SU-DHL-6 (cell line): ENCODE results near the gene SLCO4A1.

ENCODE experiments used
- H2AFZ ChIP-seq: fragments of 200-600 bp; sonication (generic); 2 replicates; pipeline ENCODE4 v1.6.1; 2014; ENCODE audit warnings: low read depth, mild to moderate bottlenecking, moderate library complexity, mixed read lengths, antibody characterized with exemption, low read length; ENCODE audit not compliant: severe bottlenecking
- H3F3A ChIP-seq: fragments of 200-600 bp; shearing (Covaris generic); 2 replicates; pipeline ENCODE4 v1.6.0; 2016; ENCODE audit warnings: antibody characterized with exemption, mild to moderate bottlenecking; ENCODE audit not compliant: insufficient read depth
- H3K27ac ChIP-seq: fragments of 200-600 bp; sonication (generic); 2 replicates; pipeline ENCODE4 v1.5.1; 2016; ENCODE audit warnings: low read depth, mild to moderate bottlenecking, low read length, moderate library complexity, mixed read lengths
- H3K27me3 ChIP-seq: fragments of 200-600 bp; sonication (generic), shearing (Covaris generic); 2 replicates; pipeline ENCODE4 v1.6.0; 2014; ENCODE audit warnings: mild to moderate bottlenecking, low read length
- H3K36me3 ChIP-seq: fragments of 200-600 bp; sonication (generic); 2 replicates; pipeline ENCODE4 v1.6.1; 2014; ENCODE audit warnings: mild to moderate bottlenecking, low read length, mixed read lengths
- H3K4me2 ChIP-seq: fragments of 300-600, 200-600 bp; shearing (Covaris generic), sonication (generic); 2 replicates; pipeline ENCODE4 v1.6.0; 2014; ENCODE audit warnings: low read length, low read depth, mild to moderate bottlenecking; ENCODE audit not compliant: poor library complexity, severe bottlenecking
- H3K4me3 ChIP-seq: fragments of 200-600 bp; sonication (generic); 2 replicates; pipeline ENCODE4 v1.5.1; 2014; ENCODE audit warnings: antibody characterized with exemption, low read length, mild to moderate bottlenecking, mixed read lengths; ENCODE audit not compliant: insufficient read depth, poor library complexity, severe bottlenecking
- H3K79me2 ChIP-seq: fragments of 200-600 bp; sonication (generic); 2 replicates; pipeline ENCODE4 v1.6.1; 2014; ENCODE audit warnings: mild to moderate bottlenecking, low read length, moderate library complexity; ENCODE audit not compliant: insufficient read depth
- H3K9ac ChIP-seq: fragments of 200-600 bp; sonication (generic); 2 replicates; pipeline ENCODE4 v1.7.0; 2014; ENCODE audit warnings: mild to moderate bottlenecking, low read length
- H3K9me2 ChIP-seq: fragments of 200-600 bp; sonication (generic); replicated peaks from 2 replicates; pipeline ENCODE4 v1.6.1; 2014; ENCODE audit warnings: low read length; ENCODE audit not compliant: insufficient read depth
- H3K9me3 ChIP-seq: fragments of 200-600 bp; sonication (generic); 2 replicates; pipeline ENCODE4 v1.6.1; 2014; ENCODE audit warnings: low read length, mixed read lengths; ENCODE audit not compliant: insufficient read depth
- H4K20me1 ChIP-seq: fragments of 200-600 bp; sonication (generic); 2 replicates; pipeline ENCODE4 v1.6.1; 2014; ENCODE audit warnings: low read depth, mild to moderate bottlenecking, antibody characterized with exemption, low read length, moderate library complexity, mixed read lengths
- CTCF ChIP-seq: fragments of 200-600 bp; sonication (generic); IDR thresholded peaks from one replicate; pipeline ENCODE4 v1.5.1; 2017; ENCODE audit warnings: antibody characterized with exemption, mild to moderate bottlenecking, low read length, moderate library complexity; ENCODE audit not compliant: insufficient read depth, poor library complexity, severe bottlenecking
- EZH2phosphoT487 ChIP-seq: fragments of 200-600 bp; sonication (generic), shearing (Covaris generic); conservative IDR thresholded peaks from 2 replicates; pipeline ENCODE4 v1.6.1; 2018; ENCODE audit warnings: mild to moderate bottlenecking, antibody characterized with exemption, low read length, moderate library complexity, mixed read lengths

SLCO4A1 gene

GRCh38 chr20:62677678-62678077 lies 35.4 kb downstream of the SLCO4A1 start:
- Histone ChIP-seq H4K20me1 (no peaks in the 10 kb centered on the region), H3K4me3 (no peak overlapping the region), H3K79me2 (no peaks in the 10 kb centered on the region), H3K9ac (no peak overlapping the region), H3K36me3 (no peaks in the 10 kb centered on the region), H3K27ac (no peak overlapping the region), H3K4me2 (no peak overlapping the region), H3K9me2 (no peaks in the 10 kb centered on the region), H3F3A (no peaks in the 10 kb centered on the region), H2AFZ (no peak overlapping the region), H3K27me3 (no peaks in the 10 kb centered on the region), H3K9me3 (no peaks in the 10 kb centered on the region)
- TF ChIP-seq EZH2phosphoT487: no peak
- TF ChIP-seq CTCF: no peak

GRCh38 chr20:62678553-62678952 lies 36.2 kb downstream of the SLCO4A1 start:
- Histone ChIP-seq H3K9ac (no peak overlapping the region), H3K27ac (no peak overlapping the region)

GRCh38 chr20:62679978-62680589 lies 37.8 kb downstream of the SLCO4A1 start:
- no peak overlapping the region for H3K4me3 ChIP-seq
- no peaks in the 10 kb centered on the region for H3K79me2 ChIP-seq
- no peaks in the 10 kb centered on the region for H3K36me3 ChIP-seq
- no peak overlapping the region for H3K9ac ChIP-seq
- H3K9me3 ChIP-seq: no peaks in the 10 kb centered on the region
- no peak overlapping the region for H3K4me2 ChIP-seq
- no peaks in the 10 kb centered on the region for H3F3A ChIP-seq
- no peaks in the 10 kb centered on the region for H3K27me3 ChIP-seq
- no peak overlapping the region for H3K27ac ChIP-seq
- no peak overlapping the region for H2AFZ ChIP-seq
- TF ChIP-seq CTCF: no peak
- TF ChIP-seq EZH2phosphoT487: no peak
- H3K9me2 ChIP-seq: no peaks in the 10 kb centered on the region
- no peaks in the 10 kb centered on the region for H4K20me1 ChIP-seq

More at GRCh38 chr20:62678553-62678952, 36.2 kb downstream of the SLCO4A1 start:
- Histone ChIP-seq H3K4me2 (no peak overlapping the region), H3K27me3 (no peaks in the 10 kb centered on the region), H3K9me3 (no peaks in the 10 kb centered on the region), H3K9me2 (no peaks in the 10 kb centered on the region), H3F3A (no peaks in the 10 kb centered on the region), H3K36me3 (no peaks in the 10 kb centered on the region), H2AFZ (no peak overlapping the region), H3K79me2 (no peaks in the 10 kb centered on the region), H3K4me3 (no peak overlapping the region), H4K20me1 (no peaks in the 10 kb centered on the region)
- TF ChIP-seq EZH2phosphoT487: no peak
- no peak for TF ChIP-seq CTCF
